ENCODE results near the gene VEZT.
"Not testable (repeated sequence)": the region's sequence is repeated elsewhere in the genome, so short reads cannot be mapped to it uniquely, and the experiment has no call there.

The VEZT gene

DNA sequence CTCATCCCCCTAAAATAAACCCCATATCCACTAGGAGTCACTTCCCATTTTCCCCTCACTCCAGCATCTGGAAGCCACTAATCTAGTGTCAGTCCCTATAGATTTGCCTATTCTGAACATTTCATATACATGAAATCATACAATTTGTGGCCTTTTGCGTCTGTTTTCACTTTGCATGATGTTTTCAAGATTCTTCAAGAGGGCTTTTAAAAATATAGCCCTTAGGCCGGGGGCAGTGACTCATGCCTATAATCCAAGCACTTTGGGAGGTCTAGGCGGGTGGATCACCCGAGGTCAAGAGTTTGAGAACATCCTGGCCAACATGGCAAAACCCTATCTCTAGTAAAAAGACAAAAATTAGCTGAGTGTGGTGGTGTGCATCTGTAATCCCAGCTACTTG is 104.7 kb downstream of the VEZT start:
- DNase-seq = no peak

DNA sequence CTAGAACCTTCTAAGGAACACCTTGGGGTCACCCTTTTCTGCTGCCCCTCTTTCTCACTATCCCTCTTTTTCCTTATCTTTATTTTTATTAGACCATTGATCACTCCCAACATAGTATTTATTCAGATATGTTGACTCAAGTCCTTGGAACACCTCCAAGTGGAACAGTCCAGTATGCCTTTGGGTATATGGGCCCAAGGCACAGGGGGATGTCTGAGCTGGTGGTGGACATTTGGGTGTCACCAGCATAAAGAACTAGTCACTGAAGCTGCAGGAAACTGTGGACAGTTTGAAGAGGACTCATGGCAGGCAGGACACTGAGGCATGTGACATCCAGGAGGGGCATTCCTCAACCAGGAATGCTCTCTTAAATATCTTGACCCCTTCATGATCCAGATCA is 105.6 kb downstream of the VEZT start:
- no peak for DNase-seq

DNA sequence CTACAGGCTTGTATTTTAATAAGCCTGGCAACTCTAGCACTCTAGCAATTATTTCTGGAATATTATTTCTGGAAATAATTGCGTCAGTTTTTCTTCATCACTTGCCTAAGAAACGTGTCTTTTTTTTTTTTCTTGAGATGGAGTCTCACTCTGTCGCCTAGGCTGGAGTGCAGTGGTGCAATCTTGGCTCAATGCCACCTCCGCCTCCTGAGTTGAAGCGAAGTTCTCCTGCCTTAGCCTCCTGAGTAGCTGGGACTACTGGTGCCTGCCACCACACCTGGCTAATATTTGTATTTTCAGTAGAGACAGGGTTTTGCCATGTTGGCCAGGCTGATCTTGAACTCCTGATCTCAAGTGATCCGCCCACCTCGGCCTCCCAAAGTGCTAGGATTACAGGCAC is 106.6 kb downstream of the VEZT start:
- DNase-seq = not testable (repeated sequence)

DNA sequence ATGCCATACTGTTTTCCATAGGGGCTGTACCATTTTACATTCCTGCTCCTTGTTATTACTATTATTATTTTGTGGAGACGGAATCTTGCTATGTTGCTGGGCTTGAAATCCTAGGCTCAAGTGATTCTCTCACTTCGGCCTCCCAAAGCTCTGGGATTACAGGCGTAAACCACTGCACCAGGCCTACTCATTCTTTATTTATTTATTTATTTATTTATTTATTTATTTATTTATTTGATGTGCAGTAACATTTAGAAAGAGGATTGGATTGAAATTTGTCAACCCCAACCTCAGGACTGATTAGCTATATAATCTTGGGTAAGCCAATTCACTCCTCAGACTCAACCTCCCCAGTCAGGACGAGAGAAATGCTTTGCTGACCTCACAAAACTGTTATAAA is 107.9 kb downstream of the VEZT start:
- no peak for DNase-seq

DNA sequence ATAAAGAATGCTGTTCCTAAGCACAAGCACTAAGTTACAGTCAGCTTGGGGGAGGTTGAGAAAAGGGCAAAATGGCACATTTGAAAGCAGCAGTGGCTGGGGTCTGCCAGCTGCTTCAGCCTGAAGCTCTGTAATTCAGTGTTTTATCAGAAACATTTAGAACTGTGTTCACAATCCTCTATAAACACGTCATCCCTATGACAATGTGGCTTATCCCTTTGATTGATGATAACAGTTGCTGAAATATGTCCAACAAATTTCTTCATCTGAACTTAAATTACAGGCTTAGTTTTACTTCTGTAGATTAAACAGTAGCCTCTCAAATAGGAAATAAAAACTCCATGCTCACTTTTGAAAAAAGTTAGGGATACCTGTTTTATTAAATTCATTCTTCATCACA is 108.8 kb downstream of the VEZT start:
- no peak for DNase-seq

DNA sequence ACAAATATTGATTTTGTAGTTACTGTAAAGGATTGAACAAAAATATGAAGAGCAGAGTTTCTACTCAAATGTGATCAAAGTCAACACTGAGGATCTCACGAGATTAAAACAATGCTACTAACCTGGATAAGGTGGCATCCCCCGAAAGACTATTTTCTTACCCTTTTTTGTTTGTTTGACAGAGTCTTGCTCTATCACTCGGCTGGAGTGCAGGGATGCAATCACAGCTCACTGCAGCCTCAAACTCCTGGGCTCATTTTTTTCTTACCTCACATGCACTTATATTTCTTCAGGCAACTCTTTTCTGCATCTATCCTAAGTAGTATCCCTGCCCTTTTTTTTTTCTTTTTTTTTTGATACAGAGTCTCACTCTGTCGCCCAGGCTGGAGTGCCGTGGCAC is 109.2 kb downstream of the VEZT start:
- no peak for DNase-seq

DNA sequence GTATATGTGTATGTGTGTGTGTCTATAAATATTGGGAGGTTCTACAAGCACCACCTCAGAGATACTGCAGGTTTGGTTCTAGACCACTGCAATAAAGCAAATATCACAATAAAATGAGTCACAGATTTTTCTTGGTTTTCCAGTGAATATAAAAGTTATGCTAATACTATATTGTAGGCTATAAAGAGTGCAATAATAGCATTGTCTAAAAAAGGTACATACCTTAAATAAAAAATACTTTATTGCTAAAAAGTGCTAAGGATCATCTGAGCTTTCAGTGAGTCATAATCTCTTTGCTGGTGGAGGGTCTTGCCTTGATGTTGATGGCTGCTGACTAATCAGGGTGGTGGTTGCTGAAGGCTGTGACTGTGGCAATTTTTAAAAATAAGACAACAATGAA is 111.1 kb downstream of the VEZT start:
- no peak for DNase-seq

DNA sequence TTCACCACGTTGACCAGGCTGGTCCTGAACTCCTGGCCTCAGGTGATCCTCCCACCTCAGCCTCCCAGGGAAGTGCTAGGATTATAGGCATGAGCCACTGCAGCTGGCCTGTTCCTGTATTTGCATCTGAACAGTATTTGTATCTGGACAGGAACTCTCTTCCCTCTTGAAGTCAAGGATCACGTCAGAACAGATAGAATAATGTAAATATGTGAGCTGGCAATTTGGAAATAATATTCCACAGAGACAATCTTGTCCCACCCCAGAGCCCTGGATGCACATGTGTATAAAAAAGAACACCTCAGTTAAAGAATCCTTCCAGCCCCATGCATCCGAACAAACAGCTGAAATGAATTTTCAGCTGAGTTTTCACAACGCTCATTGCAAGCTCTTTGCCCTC is 118.3 kb downstream of the VEZT start:
- no peak for DNase-seq

DNA sequence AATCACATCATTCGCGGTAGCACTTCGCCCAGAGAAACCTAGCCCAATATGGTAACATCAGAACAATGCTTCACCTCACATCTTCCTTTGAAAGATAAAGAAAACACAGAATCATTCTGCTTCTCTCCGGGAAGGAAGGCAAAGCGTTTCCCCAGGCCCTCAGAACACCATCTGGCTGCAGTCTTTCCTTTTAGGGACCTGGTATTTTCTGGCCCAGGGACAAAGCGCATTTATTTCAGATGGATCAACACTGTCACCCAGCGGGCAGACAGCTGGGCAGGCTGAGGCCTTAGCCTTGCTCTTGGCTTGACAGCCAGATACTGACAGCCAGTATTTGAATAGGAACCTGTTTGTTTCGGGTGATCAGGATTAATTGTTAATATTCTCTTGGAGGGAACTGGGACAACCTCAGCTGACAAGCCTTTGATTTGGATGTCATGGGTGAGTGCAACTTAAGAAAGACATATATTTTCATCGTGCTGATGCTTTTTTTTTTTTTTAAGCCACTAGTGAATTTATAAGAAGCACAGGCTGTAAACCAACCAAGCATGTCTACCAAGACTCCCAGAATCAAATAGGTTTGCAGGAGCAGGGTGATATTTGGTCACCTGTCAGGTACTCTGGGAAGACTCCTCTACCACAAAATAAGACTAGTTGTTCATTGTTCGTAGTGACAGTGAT is 118.9 kb downstream of the VEZT start:
- peak; percentile 65 to 76 for DNase-seq

DNA sequence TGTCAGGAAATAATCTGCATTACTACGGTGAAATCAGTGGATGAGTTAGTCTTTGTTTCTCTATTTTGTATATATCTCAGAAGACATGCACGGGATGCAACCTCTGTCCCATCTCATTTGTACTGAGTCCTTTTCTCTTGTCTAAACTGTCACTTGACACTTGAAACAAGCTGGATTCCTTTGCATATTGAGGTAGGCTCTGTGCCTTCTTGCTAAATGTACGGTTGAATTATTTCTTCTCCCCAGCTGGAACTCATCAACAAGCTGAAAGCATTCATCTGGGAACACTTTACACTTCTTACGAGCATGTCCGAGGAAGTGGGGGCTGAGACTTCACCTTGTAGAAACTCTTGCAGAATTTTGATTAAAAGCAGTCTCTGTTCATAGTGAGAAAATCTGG is 119.5 kb downstream of the VEZT start:
- no peak for DNase-seq

DNA sequence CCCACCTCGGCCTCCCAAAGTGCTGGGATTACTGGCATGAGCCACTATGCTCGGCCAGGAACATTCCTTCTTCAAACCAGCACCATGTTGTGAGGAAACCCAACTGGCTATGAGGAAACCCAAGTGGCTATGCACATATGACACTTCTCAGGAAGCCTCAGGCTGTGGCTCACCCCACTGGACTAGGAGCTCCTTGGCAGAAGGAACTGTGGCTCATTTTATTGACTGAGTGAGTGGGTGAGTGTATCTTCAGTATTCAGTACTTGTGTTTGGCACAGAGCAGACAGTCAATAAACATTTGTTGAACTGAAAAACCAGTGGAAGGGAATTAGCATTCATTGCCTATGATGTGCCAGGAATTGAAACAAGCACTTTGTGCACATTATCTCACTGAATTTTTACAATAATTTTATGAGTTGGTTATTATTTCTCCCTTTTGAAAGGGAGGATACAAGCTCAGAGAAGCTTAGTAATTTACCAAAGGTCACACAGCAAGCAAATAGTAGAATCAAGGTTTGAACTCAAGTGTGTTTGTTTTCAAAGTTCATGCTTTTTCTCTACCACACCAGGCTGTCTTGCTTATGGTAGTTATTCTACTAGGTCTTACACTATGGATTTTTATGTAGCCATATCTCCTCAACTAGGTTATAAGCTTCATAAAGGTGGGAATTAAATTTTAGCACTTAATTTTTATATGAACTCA is 121.6 kb downstream of the VEZT start:
- no peak for DNase-seq

DNA sequence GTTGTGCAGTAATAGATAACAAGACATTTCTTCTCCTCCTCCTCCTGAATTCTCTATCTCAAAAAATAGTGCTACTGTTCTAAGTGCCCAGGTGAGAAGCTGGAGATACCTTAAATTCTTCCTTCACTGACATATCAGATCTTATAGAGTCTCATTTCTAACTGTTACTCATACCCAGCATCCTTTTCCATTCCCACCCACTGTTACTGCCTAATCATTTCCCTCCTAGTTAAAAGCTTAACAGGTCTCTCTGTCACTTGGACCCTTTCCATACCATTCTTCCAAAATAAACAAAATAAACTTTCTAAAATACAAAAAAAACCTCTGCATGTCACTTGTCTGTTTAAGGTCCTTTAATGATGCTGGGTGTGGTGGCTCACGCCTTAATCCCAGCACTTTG is 124.4 kb downstream of the VEZT start:
- no peak for DNase-seq

DNA sequence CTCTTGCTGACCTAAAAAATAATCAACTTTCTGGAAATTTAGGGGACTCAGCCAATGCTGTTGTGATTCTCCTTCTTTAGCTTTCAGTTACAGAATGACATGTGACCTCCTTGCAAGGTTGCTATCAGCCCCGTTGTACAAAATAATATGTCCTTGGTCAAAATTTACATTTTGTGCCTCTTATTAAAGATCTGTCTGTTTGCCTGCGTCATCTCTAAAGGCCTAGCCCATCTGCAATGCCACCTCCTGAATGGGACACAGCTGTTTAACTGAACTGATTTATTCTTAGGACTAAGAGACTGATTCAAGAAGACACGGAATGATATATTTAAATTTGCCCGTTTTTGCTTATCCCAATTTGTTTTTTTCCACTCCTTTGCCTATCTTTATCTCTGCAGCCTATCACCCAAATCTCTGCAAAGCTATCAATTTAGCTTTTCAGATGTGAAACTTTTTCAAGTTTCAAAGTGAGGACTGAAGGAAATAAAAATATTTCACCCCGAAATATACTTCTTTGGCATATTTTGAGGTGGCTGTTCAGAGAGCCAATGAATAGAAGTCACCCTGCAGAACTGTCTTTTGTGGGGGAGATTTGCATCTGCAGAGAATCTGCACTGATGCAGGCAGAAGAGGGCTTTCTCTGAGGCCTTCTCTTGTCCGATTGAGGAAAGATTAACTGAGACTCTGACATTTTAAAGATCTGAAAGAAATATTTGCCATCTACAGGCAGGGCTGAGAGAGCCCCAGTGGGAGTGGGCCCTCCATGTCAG is 126.0 kb downstream of the VEZT start:
- no peak for DNase-seq

DNA sequence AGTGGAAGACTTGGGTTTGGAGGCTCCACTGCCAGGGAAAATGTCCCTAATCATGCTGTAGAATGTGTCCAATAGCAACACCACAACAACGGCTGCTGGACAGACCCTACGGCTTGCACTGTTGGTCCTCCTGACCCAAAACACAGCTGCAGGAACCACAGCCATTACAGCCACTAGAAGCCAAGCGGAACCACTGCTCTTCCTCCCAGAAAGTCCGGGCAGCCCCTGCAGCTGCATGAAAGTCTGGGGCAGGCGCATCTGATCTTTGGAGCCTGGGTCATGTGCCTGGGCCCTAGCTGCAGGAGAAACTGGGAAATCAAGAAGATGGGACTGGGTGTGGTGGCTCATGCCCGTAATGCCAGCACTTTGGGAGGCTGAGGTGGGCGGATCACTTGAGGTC is 131.7 kb downstream of the VEZT start:
- DNase-seq = no peak

DNA sequence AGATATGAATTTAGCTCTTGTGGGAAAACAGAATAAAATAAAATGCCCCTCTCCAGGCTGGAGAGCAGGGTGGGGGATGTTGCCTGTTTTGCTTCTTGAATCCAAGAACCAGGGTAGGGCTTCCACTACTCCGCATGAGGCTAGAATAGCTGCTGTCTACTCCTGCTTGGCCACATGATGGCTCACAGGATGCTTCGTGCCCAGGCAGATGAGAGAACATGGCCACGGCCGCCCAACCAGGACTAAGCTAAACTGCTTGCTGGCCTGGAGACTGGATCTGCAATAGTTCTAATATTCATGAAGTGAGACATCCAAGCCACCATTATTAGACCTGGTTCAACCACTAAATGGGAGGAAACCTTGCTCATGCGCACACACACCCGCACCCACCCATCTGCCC is 134.1 kb downstream of the VEZT start:
- no peak for DNase-seq
